Keratinocyte (primary cell): ENCODE measurements around the gene KLHL29.

Source experiments
- EZH2 ChIP-seq: IDR thresholded peaks from one replicate; pipeline ENCODE4 v1.6.1; 2012; ENCODE audit warnings: inconsistent platforms, mild to moderate bottlenecking, low read length, moderate library complexity
- TF ChIP-seq, protein P1 (sequence below), 3 experiments: IDR thresholded peaks in 1 of 3; conservative IDR thresholded peaks in 1 of 3; optimal IDR thresholded peaks in 1 of 3; 2 replicates in 2 of 3; 3 replicates in 1 of 3; pipeline versions ENCODE3 to v1.5.1; 2011; ENCODE audit warnings: low read length in 3 of 3, mild to moderate bottlenecking in 3 of 3, moderate library complexity in 2 of 3, control low read depth in 1 of 3, inconsistent platforms in 1 of 3; ENCODE audit not compliant: insufficient read depth in 2 of 3; ENCODE audit errors: extremely low read depth in 1 of 3

DNA sequence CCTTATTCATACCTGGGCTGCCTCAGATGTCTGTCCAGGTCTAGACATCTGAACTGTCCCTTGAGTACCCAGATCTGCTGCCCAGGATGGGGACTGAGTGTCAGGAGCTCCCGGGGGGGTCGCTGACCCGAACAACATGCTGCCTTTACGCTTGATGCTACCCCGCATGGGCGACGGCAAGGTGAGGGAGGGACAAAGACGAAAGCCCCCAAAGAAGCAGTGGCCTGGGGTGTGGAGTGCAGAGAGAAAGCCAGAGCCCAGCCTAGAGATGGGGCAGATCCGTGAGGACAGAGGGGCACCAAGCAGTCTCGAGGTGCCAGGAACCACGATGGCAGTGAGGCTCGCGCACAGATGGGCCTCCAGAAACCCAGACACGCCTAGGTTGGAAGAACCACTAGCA, 307.3 kb downstream of the KLHL29 start:
- TF ChIP-seq, protein P1, sequence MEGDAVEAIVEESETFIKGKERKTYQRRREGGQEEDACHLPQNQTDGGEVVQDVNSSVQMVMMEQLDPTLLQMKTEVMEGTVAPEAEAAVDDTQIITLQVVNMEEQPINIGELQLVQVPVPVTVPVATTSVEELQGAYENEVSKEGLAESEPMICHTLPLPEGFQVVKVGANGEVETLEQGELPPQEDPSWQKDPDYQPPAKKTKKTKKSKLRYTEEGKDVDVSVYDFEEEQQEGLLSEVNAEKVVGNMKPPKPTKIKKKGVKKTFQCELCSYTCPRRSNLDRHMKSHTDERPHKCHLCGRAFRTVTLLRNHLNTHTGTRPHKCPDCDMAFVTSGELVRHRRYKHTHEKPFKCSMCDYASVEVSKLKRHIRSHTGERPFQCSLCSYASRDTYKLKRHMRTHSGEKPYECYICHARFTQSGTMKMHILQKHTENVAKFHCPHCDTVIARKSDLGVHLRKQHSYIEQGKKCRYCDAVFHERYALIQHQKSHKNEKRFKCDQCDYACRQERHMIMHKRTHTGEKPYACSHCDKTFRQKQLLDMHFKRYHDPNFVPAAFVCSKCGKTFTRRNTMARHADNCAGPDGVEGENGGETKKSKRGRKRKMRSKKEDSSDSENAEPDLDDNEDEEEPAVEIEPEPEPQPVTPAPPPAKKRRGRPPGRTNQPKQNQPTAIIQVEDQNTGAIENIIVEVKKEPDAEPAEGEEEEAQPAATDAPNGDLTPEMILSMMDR (optimal IDR thresholded peaks at IDR 0.05 in 1 of 3, IDR thresholded peaks at IDR 0.05 in 1 of 3, conservative IDR thresholded peaks at IDR 0.05 in 1 of 3; ENCODE audit: extremely low read depth in 1 of 3, insufficient read depth in 2 of 3, low read length in 3 of 3): no peak
- TF ChIP-seq EZH2: no peak
